ENCODE measurements around the gene B4GAT1.
"Not testable (repeated sequence)": the region's sequence is repeated elsewhere in the genome, so short reads cannot be mapped to it uniquely, and the experiment has no call there.

B4GAT1 gene

GRCh38 chr11:66362481-66363147 is 15.2 kb upstream of the B4GAT1 start:
- FAIRE-seq, result no peak

- no peak for FAIRE-seq
These were observed 14.1 kb upstream of the B4GAT1 start for GRCh38 chr11:66361502-66361941.

GRCh38 chr11:66360406-66361073 is 13.1 kb upstream of the B4GAT1 start:
- no peak for FAIRE-seq

DNA sequence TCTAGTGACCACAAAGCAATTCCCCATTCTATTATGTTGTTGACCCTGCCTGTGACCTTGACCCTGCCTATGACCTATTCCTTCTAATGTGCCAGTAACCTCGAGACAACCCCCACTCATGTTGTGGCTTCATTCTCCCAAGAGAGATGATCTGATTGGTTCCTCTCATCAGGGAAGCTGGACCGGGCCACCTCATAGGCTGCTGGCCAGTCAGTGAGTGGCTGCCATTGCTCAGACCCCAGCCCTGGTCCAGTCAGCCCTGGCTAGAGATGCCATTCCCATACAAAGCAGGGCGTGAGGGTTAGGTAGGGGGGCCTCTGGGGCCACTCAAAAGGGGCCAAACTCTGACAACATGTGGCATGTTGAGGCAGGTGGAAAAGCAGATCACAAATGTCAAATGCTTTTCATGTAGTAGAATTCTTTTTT is 12.2 kb upstream of the B4GAT1 start:
- no peak for FAIRE-seq

- FAIRE-seq, result not testable (repeated sequence)
These were observed 3.3 kb upstream of the B4GAT1 start for GRCh38 chr11:66350560-66351235.

DNA sequence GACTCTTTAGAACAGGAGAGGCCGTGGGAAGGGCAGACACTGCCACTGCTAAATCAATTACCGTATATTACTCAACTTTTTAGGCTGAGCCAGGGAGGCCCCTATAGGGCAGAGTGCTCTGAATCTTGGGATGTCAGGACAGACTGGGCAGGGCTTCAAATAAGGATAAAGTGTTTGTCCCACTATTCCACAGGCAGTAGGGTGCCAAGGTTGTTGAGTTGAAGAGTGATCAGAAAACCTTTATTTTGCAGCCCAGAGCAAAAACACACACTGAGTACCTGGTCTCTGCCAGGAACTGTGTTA is 1.6 kb upstream of the B4GAT1 start:
- FAIRE-seq, result no peak

- FAIRE-seq, result no peak
These were observed 679 bp downstream of the B4GAT1 start for GRCh38 chr11:66346476-66347424.

GRCh38 chr11:66345316-66345649 is 2.1 kb downstream of the B4GAT1 start:
- no peak for FAIRE-seq

DNA sequence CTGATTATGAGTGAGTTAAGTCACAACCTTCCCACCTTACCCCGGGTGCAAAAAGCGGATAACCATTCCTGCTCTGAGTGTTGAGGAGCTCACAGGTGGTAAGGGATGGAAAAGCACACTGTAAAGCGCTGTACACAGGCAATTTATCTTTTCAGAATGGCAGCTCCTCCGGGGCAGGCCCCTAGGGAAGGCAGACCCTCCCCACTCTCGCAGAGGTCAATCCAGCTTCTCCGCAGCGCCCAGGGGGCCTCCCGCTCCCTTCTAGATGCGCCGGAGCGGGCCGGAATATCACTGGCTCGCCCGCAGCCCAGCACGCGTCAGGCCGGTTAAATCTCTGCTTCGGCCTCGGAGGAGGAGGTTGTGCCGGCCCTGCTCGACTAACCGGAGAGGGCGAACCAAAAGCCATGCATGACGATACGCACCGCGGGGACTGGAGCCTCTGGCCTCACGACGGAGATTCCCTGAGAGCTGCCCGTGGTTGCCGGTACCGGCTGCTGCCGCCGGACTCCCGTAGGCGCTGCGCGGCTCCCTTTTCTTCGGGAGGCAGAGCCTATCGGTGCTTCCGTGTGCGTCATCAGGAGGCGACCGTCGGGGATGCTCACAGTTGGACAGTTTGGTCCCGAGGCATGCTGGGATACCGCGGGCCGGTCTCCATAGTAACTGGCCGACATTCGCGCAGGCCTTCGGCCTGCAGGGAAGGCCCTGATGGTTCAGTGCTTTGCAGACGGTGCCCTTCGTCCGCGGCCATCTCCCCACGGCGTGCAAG is 2.7 kb downstream of the B4GAT1 start, which contains the start of gene BRMS1:
Gene BRMS1 (minus strand): TSS at position 555 of the 766 bp plus-strand sequence. CDS start 2,870 bp downstream, outside the sequence.
- FAIRE-seq, result no peak

DNA sequence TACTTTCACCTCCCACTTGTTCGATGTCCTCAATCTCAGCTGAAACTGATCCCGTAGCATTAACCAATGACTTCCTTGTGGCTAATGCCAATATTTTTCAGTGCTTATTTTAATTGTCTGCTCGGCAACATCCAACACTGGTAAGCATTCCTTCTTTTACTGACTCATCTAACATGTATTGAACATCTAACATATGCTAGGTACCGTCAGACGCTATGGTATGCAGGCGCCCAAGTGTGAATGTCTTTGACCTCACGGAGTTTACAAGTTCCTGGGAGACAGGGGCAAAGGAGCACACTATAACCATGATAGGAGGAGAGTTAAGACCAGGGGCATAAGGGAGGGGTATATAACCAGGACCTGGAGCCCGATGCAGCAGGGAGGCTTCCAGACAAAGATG is 4.3 kb downstream of the B4GAT1 start:
- no peak for FAIRE-seq

- no peak for FAIRE-seq
These were observed 5.8 kb downstream of the B4GAT1 start for GRCh38 chr11:66341502-66342126.

DNA sequence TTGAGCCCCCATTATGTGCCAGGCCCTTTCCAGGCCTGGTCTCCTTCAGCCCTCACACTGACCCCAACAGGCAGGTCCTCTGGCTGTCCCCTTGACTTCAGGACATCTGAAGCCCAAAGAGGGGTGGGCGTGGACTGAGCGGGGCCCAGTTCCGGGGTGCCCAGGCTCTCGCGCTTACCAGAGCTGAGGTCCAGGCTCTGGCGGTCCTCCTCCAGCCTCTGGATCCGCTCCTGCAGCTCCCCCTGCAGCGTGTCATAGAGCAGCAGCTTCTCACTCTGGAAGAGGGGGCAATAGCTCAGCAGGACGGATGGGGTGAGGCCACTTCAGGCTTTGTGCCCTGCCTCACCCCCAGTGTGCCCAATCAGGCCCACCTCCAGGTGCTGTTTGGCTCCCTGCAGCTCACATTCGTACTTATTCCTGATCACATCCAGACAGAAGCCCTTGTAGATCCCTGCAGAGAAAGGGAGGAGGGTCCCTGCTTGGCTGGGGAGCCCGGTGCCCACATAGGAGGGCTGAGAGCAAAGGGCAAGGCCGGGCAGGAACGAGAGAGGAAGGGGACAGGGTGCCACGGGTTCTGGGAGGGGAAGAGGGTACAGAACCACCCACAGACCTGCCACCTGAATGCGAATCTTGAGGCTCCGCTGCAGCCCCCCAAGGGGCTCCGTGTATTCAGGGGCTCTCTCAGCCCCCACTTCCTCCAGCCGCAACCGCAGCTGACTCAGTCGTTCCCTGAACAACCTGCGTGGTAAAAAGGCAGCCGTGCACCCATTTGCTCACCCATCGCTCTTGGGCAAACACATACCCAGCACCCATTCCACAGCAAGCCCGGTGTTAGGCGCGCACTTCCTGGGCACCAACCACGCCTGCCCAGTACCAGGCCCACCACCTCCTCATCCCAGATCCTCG is 6.6 kb downstream of the B4GAT1 start:
- FAIRE-seq, result no peak

DNA sequence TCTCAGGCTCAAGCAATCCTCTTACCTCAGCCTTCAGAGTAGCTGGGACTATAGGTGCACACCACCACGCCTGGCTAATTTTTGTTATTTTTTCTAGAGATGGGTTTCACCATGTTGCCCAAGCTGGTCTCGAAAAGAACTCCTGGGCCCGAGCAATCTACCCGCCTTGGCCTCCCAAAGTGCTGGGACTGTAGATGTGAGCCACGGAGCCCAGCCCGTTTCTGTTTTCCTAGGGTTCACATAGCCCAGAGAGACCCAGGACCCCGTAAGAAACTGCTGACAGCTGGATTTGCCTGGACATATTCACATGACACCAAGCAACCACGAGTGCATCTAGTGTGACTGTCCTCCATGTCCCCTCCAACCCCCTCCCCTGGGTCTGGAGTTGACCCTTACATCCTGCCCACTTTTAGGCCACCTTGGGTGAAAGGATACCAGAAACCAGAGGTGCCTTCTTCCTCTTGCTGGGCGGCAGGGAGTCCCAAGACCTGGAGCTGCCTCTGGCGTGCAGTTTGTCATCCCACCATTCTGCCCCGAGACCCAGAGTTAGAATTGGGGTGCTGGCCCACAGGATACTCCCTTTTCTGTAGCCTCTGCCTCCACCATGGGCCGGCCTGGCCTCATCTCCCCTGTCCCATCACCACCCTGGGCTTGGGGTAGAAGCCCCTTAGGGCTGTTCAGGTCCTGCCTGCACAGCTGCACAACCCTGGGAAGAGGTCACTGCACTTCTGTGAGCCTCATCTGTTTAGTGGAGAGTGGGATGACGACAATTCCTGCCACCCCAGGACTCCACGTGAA is 7.5 kb downstream of the B4GAT1 start:
- FAIRE-seq, result no peak

- FAIRE-seq, result no peak
These were observed 8.2 kb downstream of the B4GAT1 start for GRCh38 chr11:66339162-66339675.

- no peak for FAIRE-seq
These were observed 8.9 kb downstream of the B4GAT1 start for GRCh38 chr11:66338276-66339161.

GRCh38 chr11:66337103-66337899 is 10.1 kb downstream of the B4GAT1 start:
- no peak for FAIRE-seq
